ENCODE measurements around the gene INAVA.
"Not testable (repeated sequence)": the region's sequence is repeated elsewhere in the genome, so short reads cannot be mapped to it uniquely, and the experiment has no call there.

The INAVA gene

DNA sequence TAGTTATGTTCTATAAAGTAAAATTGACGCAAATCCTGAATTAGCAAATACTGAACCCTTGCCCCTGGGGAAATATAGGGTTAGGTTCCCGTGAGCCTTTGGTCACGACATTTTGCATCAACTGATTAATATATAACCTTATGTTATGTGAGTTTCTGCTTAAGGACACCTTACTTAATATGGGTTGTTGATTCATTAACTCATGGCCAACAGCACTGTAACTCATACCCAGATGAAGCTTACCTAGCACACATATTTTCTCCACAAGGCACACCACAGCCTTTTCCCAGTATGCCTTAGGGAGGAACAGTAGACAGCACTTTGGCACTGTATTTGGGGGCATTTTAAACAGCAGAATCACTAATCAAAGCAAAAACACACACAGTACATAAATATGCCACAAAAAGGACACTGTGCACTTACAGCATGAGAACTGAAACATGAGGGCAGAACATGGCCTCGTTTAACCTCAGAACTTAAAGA lies 15.1 kb downstream of the INAVA start:
- H2AFZ ChIP-seq (ENCODE audit: low read depth, low read length), result no peak overlapping the region
- DNase-seq (no peak), ATAC-seq (ENCODE audit: insufficient read depth, low read depth) (no peak)
- no peaks in the 10 kb centered on the region for H3K27me3 ChIP-seq (ENCODE audit: insufficient read depth, low read length, poor library complexity)
- H3K27ac ChIP-seq (ENCODE audit: low read length), result no peak overlapping the region
- no peak overlapping the region for H3K4me2 ChIP-seq (ENCODE audit: insufficient read depth, low read length)
- H3K4me1 ChIP-seq (ENCODE audit: insufficient read depth, low read length), result peaks cover 17% of the 10 kb centered on the region
- H3K9me3 ChIP-seq (ENCODE audit: insufficient read depth, low read length, severe bottlenecking), result no peaks in the 10 kb centered on the region
- no peaks in the 10 kb centered on the region for H3K79me2 ChIP-seq (ENCODE audit: insufficient read depth, low read length)
- TF ChIP-seq, protein P1, sequence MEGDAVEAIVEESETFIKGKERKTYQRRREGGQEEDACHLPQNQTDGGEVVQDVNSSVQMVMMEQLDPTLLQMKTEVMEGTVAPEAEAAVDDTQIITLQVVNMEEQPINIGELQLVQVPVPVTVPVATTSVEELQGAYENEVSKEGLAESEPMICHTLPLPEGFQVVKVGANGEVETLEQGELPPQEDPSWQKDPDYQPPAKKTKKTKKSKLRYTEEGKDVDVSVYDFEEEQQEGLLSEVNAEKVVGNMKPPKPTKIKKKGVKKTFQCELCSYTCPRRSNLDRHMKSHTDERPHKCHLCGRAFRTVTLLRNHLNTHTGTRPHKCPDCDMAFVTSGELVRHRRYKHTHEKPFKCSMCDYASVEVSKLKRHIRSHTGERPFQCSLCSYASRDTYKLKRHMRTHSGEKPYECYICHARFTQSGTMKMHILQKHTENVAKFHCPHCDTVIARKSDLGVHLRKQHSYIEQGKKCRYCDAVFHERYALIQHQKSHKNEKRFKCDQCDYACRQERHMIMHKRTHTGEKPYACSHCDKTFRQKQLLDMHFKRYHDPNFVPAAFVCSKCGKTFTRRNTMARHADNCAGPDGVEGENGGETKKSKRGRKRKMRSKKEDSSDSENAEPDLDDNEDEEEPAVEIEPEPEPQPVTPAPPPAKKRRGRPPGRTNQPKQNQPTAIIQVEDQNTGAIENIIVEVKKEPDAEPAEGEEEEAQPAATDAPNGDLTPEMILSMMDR (IDR thresholded peaks at IDR 0.05; ENCODE audit: borderline replicate concordance, extremely low read depth, low read length, poor library complexity, severe bottlenecking), result no peak
- TF ChIP-seq EZH2 (IDR thresholded peaks at IDR 0.05; ENCODE audit: borderline replicate concordance, low read depth, low read length, severe bottlenecking), result no peak
- no peaks in the 10 kb centered on the region for H4K20me1 ChIP-seq (ENCODE audit: insufficient read depth, low read length)
- no peak overlapping the region for H3K4me3 ChIP-seq (ENCODE audit: low read depth in 1 of 2, low read length in 2 of 2)
- no peaks in the 10 kb centered on the region for H3K36me3 ChIP-seq (ENCODE audit: insufficient read depth, low read length)
- no peak overlapping the region for H3K9ac ChIP-seq (ENCODE audit: low read depth, low read length)

DNA sequence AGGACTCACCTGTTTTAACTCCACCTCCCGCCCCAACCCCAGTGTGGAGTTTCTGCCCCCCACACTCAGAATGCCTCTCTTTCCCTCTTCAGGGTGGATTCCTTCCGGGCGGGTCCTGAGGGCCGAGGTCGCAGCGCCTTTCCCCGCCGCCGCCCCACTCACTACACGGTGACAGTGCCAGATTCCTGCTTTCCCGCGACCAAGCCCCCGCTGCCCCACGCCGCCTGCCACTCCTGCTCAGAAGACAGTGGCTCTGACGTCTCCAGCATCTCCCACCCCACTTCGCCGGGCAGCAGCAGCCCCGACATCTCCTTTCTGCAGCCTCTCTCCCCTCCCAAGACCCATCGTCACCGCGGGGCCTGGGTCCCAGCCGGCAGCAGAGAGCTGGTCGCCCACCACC lies 16.7 kb downstream of the INAVA start:
- H3K27ac ChIP-seq (ENCODE audit: low read length), result no peak overlapping the region
- 0 out of 2 replicates have a peak, but pooled peaks cover 2% of the 10 kb centered on the region for H3K4me1 ChIP-seq (ENCODE audit: insufficient read depth, low read length)
- no peak overlapping the region for H2AFZ ChIP-seq (ENCODE audit: low read depth, low read length)
- TF ChIP-seq, protein P1 (IDR thresholded peaks at IDR 0.05; ENCODE audit: borderline replicate concordance, extremely low read depth, low read length, poor library complexity, severe bottlenecking), result no peak
- no peak for TF ChIP-seq EZH2 (IDR thresholded peaks at IDR 0.05; ENCODE audit: borderline replicate concordance, low read depth, low read length, severe bottlenecking)
- ATAC-seq (ENCODE audit: insufficient read depth, low read depth) (no peak), DNase-seq (no peak)
- no peak overlapping the region for H3K4me2 ChIP-seq (ENCODE audit: insufficient read depth, low read length)
- no peaks in the 10 kb centered on the region for H3K79me2 ChIP-seq (ENCODE audit: insufficient read depth, low read length)
- H3K4me3 ChIP-seq (ENCODE audit: low read depth in 1 of 2, low read length in 2 of 2), result no peak overlapping the region
- no peaks in the 10 kb centered on the region for H3K9me3 ChIP-seq (ENCODE audit: insufficient read depth, low read length, severe bottlenecking)
- no peaks in the 10 kb centered on the region for H4K20me1 ChIP-seq (ENCODE audit: insufficient read depth, low read length)
- no peaks in the 10 kb centered on the region for H3K36me3 ChIP-seq (ENCODE audit: insufficient read depth, low read length)
- H3K27me3 ChIP-seq (ENCODE audit: insufficient read depth, low read length, poor library complexity), result no peaks in the 10 kb centered on the region
- no peak overlapping the region for H3K9ac ChIP-seq (ENCODE audit: low read depth, low read length)

DNA sequence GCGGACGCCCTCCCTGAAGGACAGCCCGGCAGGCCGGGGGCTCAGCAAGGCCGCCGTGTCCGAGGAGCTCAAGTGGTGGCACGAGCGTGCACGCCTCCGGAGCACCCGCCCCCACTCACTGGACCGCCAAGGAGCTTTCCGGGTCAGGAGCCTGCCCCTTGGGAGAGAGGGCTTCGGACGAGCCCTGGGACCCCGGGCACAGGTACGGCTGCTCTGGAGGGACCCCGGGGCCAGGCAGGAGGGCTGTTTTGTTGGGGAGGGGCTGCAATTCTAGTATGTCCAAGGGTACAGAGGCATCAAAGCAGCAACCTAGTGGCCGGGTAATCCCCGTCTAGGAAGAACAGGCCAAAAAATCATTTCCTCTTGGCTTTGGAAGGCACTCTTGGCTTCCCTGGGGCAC lies 17.2 kb downstream of the INAVA start:
- not testable (repeated sequence) for H3K27me3 ChIP-seq (ENCODE audit: insufficient read depth, low read length, poor library complexity); H2AFZ ChIP-seq (ENCODE audit: low read depth, low read length); H3K36me3 ChIP-seq (ENCODE audit: insufficient read depth, low read length); DNase-seq; H3K79me2 ChIP-seq (ENCODE audit: insufficient read depth, low read length); H4K20me1 ChIP-seq (ENCODE audit: insufficient read depth, low read length); H3K9me3 ChIP-seq (ENCODE audit: insufficient read depth, low read length, severe bottlenecking); H3K4me2 ChIP-seq (ENCODE audit: insufficient read depth, low read length); H3K4me3 ChIP-seq (ENCODE audit: low read depth in 1 of 2, low read length in 2 of 2); ATAC-seq (ENCODE audit: insufficient read depth, low read depth); H3K4me1 ChIP-seq (ENCODE audit: insufficient read depth, low read length); H3K27ac ChIP-seq (ENCODE audit: low read length); H3K9ac ChIP-seq (ENCODE audit: low read depth, low read length)

DNA sequence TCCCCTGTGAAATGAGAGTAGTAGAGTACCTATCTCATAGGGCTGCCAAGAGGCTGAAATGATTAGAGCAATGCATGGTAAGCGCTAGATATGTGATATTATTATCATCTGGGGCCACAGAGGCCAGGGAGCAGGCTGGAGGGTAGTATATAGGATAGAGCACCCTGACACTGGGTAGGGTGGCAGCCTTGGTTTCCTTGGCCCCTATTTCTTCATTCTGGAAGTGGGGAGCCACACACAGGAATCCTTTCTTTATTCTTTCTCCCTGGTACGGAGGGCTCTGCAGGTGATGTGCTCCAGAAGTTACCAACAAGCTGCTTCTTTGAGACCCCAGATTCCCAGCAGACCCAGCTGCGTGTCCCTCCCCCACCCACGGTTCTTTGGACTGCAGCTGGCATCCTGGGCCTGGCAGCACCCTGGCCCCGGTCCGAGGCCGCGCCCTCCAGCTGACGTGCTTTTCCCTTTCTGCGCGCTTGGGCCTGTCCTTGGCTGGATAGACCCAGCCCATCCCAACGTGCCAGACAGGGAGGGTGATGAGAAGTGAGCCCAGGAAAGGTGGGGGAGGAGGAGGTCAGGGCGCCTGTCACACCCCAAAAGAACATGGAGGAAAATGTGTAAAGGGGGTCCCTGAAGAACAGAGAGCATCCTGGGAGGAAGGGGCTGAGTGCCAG lies 18.2 kb downstream of the INAVA start:
- H4K20me1 ChIP-seq (ENCODE audit: insufficient read depth, low read length), result no peaks in the 10 kb centered on the region
- H3K27me3 ChIP-seq (ENCODE audit: insufficient read depth, low read length, poor library complexity), result no peaks in the 10 kb centered on the region
- DNase-seq (no peak), ATAC-seq (ENCODE audit: insufficient read depth, low read depth) (no peak)
- H3K9me3 ChIP-seq (ENCODE audit: insufficient read depth, low read length, severe bottlenecking), result no peaks in the 10 kb centered on the region
- no peaks in the 10 kb centered on the region for H3K79me2 ChIP-seq (ENCODE audit: insufficient read depth, low read length)
- TF ChIP-seq, protein P1 (IDR thresholded peaks at IDR 0.05; ENCODE audit: borderline replicate concordance, extremely low read depth, low read length, poor library complexity, severe bottlenecking), result no peak
- TF ChIP-seq EZH2 (IDR thresholded peaks at IDR 0.05; ENCODE audit: borderline replicate concordance, low read depth, low read length, severe bottlenecking), result no peak
- H3K9ac ChIP-seq (ENCODE audit: low read depth, low read length), result no peak overlapping the region
- no peak overlapping the region for H3K4me2 ChIP-seq (ENCODE audit: insufficient read depth, low read length)
- H3K4me1 ChIP-seq (ENCODE audit: insufficient read depth, low read length), result no peaks in the 10 kb centered on the region
- H3K4me3 ChIP-seq (ENCODE audit: low read depth in 1 of 2, low read length in 2 of 2), result no peak overlapping the region
- no peak overlapping the region for H3K27ac ChIP-seq (ENCODE audit: low read length)
- H3K36me3 ChIP-seq (ENCODE audit: insufficient read depth, low read length), result no peaks in the 10 kb centered on the region
- no peak overlapping the region for H2AFZ ChIP-seq (ENCODE audit: low read depth, low read length)

All from DND-41 (cell line).